Aorta (tissue), 5 donors: ENCODE measurements around the gene EDEM1. TPM values are rescaled to one million over a fixed set of nuclear protein-coding genes. Genes with fewer than 3 reads are reported as not detected.

Experiments
- ATAC-seq: fragments of 200-7000 bp; cut with Tn5 transposase; one replicate; pipeline ENCODE4 v1.9.1; 2022; ENCODE audit warnings: moderate library complexity; ENCODE audit not compliant: low FRiP score
- DNase-seq, 2 donors: peaks; one replicate each; pipeline ENCODE4 v3.0.0-alpha.2; 2020
- H3K27ac ChIP-seq, 2 donors: one replicate each; pipeline ENCODE4 v1.5.1; 2013; ENCODE audit warnings: low read length in 2 of 2, mild to moderate bottlenecking in 2 of 2, moderate library complexity in 2 of 2, control low read depth in 1 of 2, inconsistent platforms in 1 of 2, low read depth in 1 of 2
- H3K27me3 ChIP-seq, 2 donors: one replicate each; pipeline ENCODE4 v1.6.1; 2013; ENCODE audit warnings: control low read depth in 1 of 2, low read length in 1 of 2, mild to moderate bottlenecking in 1 of 2, moderate library complexity in 1 of 2; ENCODE audit not compliant: insufficient read depth in 2 of 2, control insufficient read depth in 1 of 2
- H3K36me3 ChIP-seq, 2 donors: one replicate each; pipeline ENCODE4 v1.6.1; 2013; ENCODE audit warnings: control low read depth in 1 of 2, low read length in 1 of 2, mild to moderate bottlenecking in 1 of 2; ENCODE audit not compliant: insufficient read depth in 2 of 2, control insufficient read depth in 1 of 2
- H3K4me1 ChIP-seq, 2 donors: one replicate each; pipeline ENCODE4 v1.6.1; 2013; ENCODE audit warnings: low read length in 2 of 2, control low read depth in 1 of 2, mild to moderate bottlenecking in 1 of 2, moderate library complexity in 1 of 2; ENCODE audit not compliant: insufficient read depth in 2 of 2, control insufficient read depth in 1 of 2
- H3K4me3 ChIP-seq, 2 donors: one replicate each; pipeline ENCODE4 v1.5.1; 2013; ENCODE audit warnings: low read length in 2 of 2, control low read depth in 1 of 2, mild to moderate bottlenecking in 1 of 2
- H3K9me3 ChIP-seq: one replicate; pipeline ENCODE4 v1.6.1; 2013; ENCODE audit warnings: mild to moderate bottlenecking, low read length; ENCODE audit not compliant: control insufficient read depth
- WGBS, 2 donors: extraction: QIAGEN DNeasy Blood & Tissue Kit; methylation state at CpG; one replicate each; pipeline ENCODE4 v1.1.7; 2013; 5-methylcytosine and 5-hydroxymethylcytosine counted together
- intact Hi-C, 2 donors: fragments of 100-400 bp; cut with DNase I; formaldehyde crosslinking; loops; one replicate each; pipeline versions ENCODE4 v1.14.2 to v1.15.0; 2022
- polyA plus RNA-seq, 2 donors: library from polyadenylated mRNA; stranded (reverse); fragments of 200-250 nt; gene quantifications; one replicate each; pipeline ENCODE4 v1.2.3, GENCODE V29; 2013
- total RNA-seq, 2 donors: library from RNA; stranded (reverse); fragmentation: NEBNext Ultra II Directional; extraction: Animal tissue kit (Norgen Biotek cat#: 25700); gene quantifications; one replicate each; pipeline ENCODE4 v1.2.1, GENCODE V29; 2021
- donor health status: healthy with polysubstance abuse.
- donor health status: Bipolar disorder and iron deficiency.
- donor health status: DM: no; HTN: no; CAD: no.
- donor health status: DM: no; HTN: no; CAD: no.
- donor health status: DM: yes; HTN: yes; CAD: no.

Gene EDEM1
- total and polyA plus RNA-seq, 4 donors: 4.0 to 37.9 (median 21.1) TPM

- Histone ChIP-seq H3K9me3 (no peaks in the 10 kb centered on the region), H3K4me3 (no peak overlapping the region), H3K4me1 (no peaks in the 10 kb centered on the region), H3K27me3 (no peaks in the 10 kb centered on the region), H3K36me3 (peaks cover 4 to 11% of the 10 kb centered on the region in 2 donors), H3K27ac (no peak overlapping the region)
- WGBS, 2 donors: 87% methylated on average over 6 of the region's 6 CpGs
- ATAC-seq (no peak), DNase-seq (no peak)
- intact Hi-C loops: no loop called here
Measured at GRCh38 chr3:5201536-5201935, 14.0 kb downstream of the EDEM1 start.

- Histone ChIP-seq H3K4me1 (no peaks in the 10 kb centered on the region), H3K36me3 (peaks cover 4 to 11% of the 10 kb centered on the region in 2 donors), H3K27ac (no peak overlapping the region), H3K4me3 (no peak overlapping the region), H3K27me3 (no peaks in the 10 kb centered on the region), H3K9me3 (no peaks in the 10 kb centered on the region)
- 76 to 86% methylated on average over 2 of the region's 2 CpGs for WGBS, 2 donors
- DNase-seq (no peak), ATAC-seq (no peak)
- intact Hi-C loops: no loop called here
Measured at GRCh38 chr3:5202222-5202621, 14.7 kb downstream of the EDEM1 start.

DNA sequence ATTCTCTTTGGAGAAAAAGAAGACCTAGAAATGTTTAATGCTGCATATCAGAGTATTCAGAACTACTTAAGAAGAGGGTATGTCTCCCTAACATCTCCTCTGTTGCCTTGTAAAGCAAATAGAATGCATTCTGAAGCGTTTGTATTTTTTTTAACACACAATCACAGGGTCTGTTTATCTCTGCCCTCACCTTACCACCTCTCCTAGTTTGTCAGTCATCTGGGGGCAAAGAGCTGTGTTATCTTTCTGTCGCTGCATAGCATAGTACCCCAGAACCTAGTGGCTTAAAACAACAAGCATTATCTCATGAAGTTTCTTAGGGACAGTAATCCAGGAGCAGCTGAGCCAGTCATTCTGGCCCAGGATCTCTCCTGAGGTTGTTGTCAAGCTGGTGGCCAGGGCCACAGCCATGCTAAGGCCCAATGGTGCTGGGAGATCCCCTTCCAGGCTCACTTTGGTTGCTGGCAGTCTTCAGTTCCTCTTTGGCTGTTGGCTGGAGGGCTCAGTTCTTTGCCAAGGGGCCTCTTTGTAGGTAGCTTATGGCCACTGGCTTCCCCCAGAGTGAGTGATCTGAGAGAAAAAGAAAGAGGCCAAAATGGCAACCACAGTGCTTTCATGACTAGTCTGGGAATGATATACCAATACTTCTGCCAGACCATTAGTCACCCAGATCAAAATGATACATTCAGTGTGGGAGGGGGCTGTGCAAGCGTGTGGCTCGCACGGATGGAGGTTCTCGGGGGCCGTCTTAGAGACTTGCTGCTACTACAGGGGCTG is 17.8 kb downstream of the EDEM1 start:
- ATAC-seq (peak; percentile 44), DNase-seq (no peak)
- H3K4me1 ChIP-seq: no peaks in the 10 kb centered on the region
- no peaks in the 10 kb centered on the region for H3K9me3 ChIP-seq
- no peak overlapping the region for H3K27ac ChIP-seq
- intact Hi-C loops: no loop called here
- no peak overlapping the region for H3K4me3 ChIP-seq
- H3K36me3 ChIP-seq: peaks cover 11 to 23% of the 10 kb centered on the region in 2 donors
- H3K27me3 ChIP-seq: no peaks in the 10 kb centered on the region
- WGBS, 2 donors: 65 to 77% methylated on average over 7 of the region's 7 CpGs

- Histone ChIP-seq H3K27me3 (no peaks in the 10 kb centered on the region), H3K36me3 (peaks cover 14 to 24% of the 10 kb centered on the region in 2 donors), H3K4me1 (no peaks in the 10 kb centered on the region), H3K4me3 (no peak overlapping the region), H3K9me3 (no peaks in the 10 kb centered on the region), H3K27ac (no peak overlapping the region)
- 95 to 98% methylated on average over 5 of the region's 5 CpGs for WGBS, 2 donors
- intact Hi-C loops: no loop called here
- ATAC-seq (no peak), DNase-seq (no peak)
Measured at GRCh38 chr3:5210926-5211325, 23.4 kb downstream of the EDEM1 start.

GRCh38 chr3:5212628-5213573 is 25.4 kb downstream of the EDEM1 start:
- ATAC-seq: no peak

DNA sequence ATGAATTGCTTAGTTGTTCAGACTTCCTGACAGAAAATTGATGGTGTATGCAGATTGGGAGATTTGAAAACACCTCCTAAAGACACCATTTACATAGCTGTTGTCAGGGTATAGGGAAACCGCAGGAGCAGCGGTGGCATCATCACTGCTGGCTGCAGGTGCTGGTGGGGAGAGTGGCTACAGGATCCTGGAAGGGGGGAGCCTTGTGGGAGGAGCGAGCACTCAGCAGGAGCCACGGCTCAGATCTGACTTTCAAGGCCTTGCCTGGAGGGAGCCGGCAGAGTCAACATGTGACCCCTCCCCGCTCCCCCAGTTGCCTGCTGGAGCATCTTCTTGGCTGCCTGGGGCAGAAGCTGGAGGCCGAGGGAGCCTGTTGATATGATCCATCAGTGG is 26.1 kb downstream of the EDEM1 start:
- Histone ChIP-seq H3K4me3 (no peak overlapping the region), H3K9me3 (no peaks in the 10 kb centered on the region), H3K27me3 (no peaks in the 10 kb centered on the region), H3K4me1 (no peaks in the 10 kb centered on the region), H3K27ac (no peak overlapping the region), H3K36me3 (peaks cover 17 to 20% of the 10 kb centered on the region in 2 donors)
- 58 to 65% methylated on average over 7 of the region's 7 CpGs for WGBS, 2 donors
- ATAC-seq: no peak
- intact Hi-C loops: no loop called here
- DNase-seq: no peak

More at GRCh38 chr3:5212628-5213573, 25.4 kb downstream of the EDEM1 start:
- DNase-seq: no peak
- peaks cover 17 to 23% of the 10 kb centered on the region in 2 donors for H3K36me3 ChIP-seq
- WGBS, 2 donors: 83 to 84% methylated on average over 9 of the region's 9 CpGs
- H3K4me3 ChIP-seq: no peak overlapping the region
- no peaks in the 10 kb centered on the region for H3K4me1 ChIP-seq
- no peak overlapping the region for H3K27ac ChIP-seq
- no peaks in the 10 kb centered on the region for H3K9me3 ChIP-seq
- intact Hi-C loops: no loop called here
- H3K27me3 ChIP-seq: no peaks in the 10 kb centered on the region

DNA sequence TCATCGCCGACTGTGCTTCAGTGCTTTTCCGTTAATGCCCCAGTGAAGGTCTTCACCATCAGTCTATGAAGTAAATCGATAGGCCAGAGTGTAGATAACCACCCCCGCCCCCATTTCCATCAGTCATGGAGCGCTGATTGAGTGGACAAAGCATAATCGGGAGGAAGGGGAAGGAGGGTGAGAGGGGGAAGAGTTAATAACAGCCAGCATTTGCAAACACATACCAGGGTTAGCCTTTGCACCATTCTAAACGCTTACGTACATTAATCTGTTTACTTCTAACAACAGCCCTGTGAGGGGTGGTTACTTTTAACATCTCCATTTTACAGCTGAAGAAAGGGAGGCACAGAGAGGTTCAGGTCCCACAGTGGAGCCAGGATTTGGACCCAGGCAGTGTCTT is 26.8 kb downstream of the EDEM1 start:
- intact Hi-C loops: no loop called here
- no peak for ATAC-seq
- H3K27ac ChIP-seq: no peak overlapping the region
- DNase-seq: no peak
- no peaks in the 10 kb centered on the region for H3K27me3 ChIP-seq
- peaks cover 12 to 17% of the 10 kb centered on the region in 2 donors for H3K36me3 ChIP-seq
- no peaks in the 10 kb centered on the region for H3K9me3 ChIP-seq
- 72 to 80% methylated on average over 9 of the region's 9 CpGs for WGBS, 2 donors
- no peak overlapping the region for H3K4me3 ChIP-seq
- no peaks in the 10 kb centered on the region for H3K4me1 ChIP-seq

DNA sequence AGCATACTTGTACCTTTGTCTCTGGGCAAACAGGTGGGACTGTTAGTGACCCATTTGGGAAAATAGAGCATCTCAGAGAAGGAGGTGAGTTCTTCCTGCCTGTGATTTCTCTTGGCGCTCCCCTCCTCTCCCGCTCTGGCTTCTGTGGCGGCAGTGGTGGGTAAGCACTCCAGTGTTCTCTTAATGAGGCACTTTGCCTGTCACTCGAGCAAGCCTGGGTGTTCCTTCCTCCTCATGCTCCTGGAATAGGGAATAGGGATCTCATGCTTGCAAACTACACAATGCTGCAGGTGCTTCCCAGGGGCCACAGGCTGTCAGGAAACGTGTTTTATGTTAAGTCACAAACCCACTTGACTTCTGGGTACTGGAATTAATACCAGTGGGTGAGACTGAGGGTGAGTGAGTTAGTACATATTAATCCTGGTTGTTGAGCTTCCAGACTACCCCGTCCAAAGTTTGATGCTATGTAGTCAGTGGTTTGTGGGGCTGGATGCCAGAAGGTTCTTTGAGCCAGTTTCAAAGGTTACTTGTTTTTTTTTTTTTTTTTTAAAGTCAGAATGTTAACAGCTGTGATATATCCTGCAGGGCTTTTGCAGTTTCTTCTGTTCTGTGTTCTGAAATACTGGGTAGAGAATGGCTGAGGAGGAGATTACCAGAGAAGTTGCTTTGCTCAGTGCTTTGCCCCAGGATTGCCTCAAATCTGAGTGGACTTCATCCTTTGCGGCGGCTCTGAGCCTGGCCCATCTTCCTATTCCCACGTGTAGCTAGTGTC is 30.5 kb downstream of the EDEM1 start:
- H3K9me3 ChIP-seq: no peaks in the 10 kb centered on the region
- no peak for ATAC-seq
- H3K4me3 ChIP-seq: no peak overlapping the region
- peaks cover 6% of the 10 kb centered on the region in 2 donors for H3K36me3 ChIP-seq
- no peaks in the 10 kb centered on the region for H3K4me1 ChIP-seq
- no peaks in the 10 kb centered on the region for H3K27me3 ChIP-seq
- intact Hi-C loops: no loop called here
- 57% methylated on average over 9 of the region's 9 CpGs for WGBS, 2 donors
- no peak for DNase-seq
- H3K27ac ChIP-seq: no peak overlapping the region
